Keratinocyte (primary cell): Measurements from ENCODE around the gene TUBB. TPM values are rescaled to one million over a fixed set of nuclear protein-coding genes. Genes with fewer than 3 reads are reported as not detected.
A peak's percentile ranks its signal among the peaks of the same experiment; 100 is the strongest.

Experiments used
- DNase-seq: peaks from one replicate; pipeline ENCODE4 v3.0.0-alpha.2; 2011; ENCODE audit warnings: low read depth, missing footprints, low spot score
- FAIRE-seq: peaks from 2 replicates; lab custom pipeline; 2011; peaks lifted over from hg19 to GRCh38; lab: Jason Lieb, UNC
- H2AFZ ChIP-seq: 2 replicates; pipeline ENCODE4 v1.6.0; 2012; ENCODE audit warnings: low read length, control low read depth, inconsistent platforms; ENCODE audit not compliant: control insufficient read depth
- H3K27ac ChIP-seq: 2 replicates; pipeline ENCODE4 v1.5.1; 2011; ENCODE audit warnings: low read length; ENCODE audit not compliant: control insufficient read depth, insufficient read depth
- H3K27me3 ChIP-seq: 3 replicates; pipeline ENCODE4 v1.6.0; 2011; ENCODE audit warnings: low read length; ENCODE audit not compliant: control insufficient read depth, insufficient read depth; ENCODE audit errors: extremely low read depth
- H3K36me3 ChIP-seq, 2 experiments: 2 replicates in 1 of 2; 3 replicates in 1 of 2; pipeline ENCODE4 v1.5.1; 2011; ENCODE audit warnings: low read length in 2 of 2, mild to moderate bottlenecking in 1 of 2; ENCODE audit not compliant: control insufficient read depth in 2 of 2, insufficient read depth in 2 of 2; ENCODE audit errors: extremely low read depth in 1 of 2
- H3K4me1 ChIP-seq: 3 replicates; pipeline ENCODE4 v1.5.1; 2011; ENCODE audit warnings: low read length; ENCODE audit not compliant: control insufficient read depth, insufficient read depth; ENCODE audit errors: extremely low read depth
- H3K4me2 ChIP-seq: 3 replicates; pipeline ENCODE4 v1.6.0; 2011; ENCODE audit warnings: low read depth, low read length; ENCODE audit not compliant: control insufficient read depth, insufficient read depth; ENCODE audit errors: extremely low read depth
- H3K4me3 ChIP-seq, 3 experiments: fragments of 200-600 bp in 1 of 3; sonication (generic) in 1 of 3; 2 replicates in 2 of 3; 3 replicates in 1 of 3; pipeline ENCODE4 v1.5.1; 2011 to 2016; ENCODE audit warnings: low read length in 3 of 3, mild to moderate bottlenecking in 3 of 3, control low read depth in 2 of 3, inconsistent platforms in 1 of 3, low read depth in 1 of 3, mixed read lengths in 1 of 3, mixed run types in 1 of 3, moderate library complexity in 1 of 3; ENCODE audit not compliant: control insufficient read depth in 2 of 3, insufficient read depth in 2 of 3; ENCODE audit errors: extremely low read depth in 1 of 3
- H3K79me2 ChIP-seq: 2 replicates; pipeline ENCODE4 v1.6.0; 2012; ENCODE audit warnings: low read length; ENCODE audit not compliant: control insufficient read depth, insufficient read depth
- H3K9ac ChIP-seq: 3 replicates; pipeline ENCODE4 v1.6.0; 2011; ENCODE audit warnings: low read length; ENCODE audit not compliant: control insufficient read depth, insufficient read depth; ENCODE audit errors: extremely low read depth
- H3K9me1 ChIP-seq: 3 replicates; pipeline ENCODE4 v1.6.0; 2011; ENCODE audit warnings: low read length; ENCODE audit not compliant: control insufficient read depth, insufficient read depth; ENCODE audit errors: extremely low read depth
- H3K9me3 ChIP-seq: 2 replicates; pipeline ENCODE4 v1.5.1; 2012; ENCODE audit warnings: low read depth, low read length; ENCODE audit not compliant: control insufficient read depth
- H4K20me1 ChIP-seq: 3 replicates; pipeline ENCODE4 v1.6.0; 2011; ENCODE audit warnings: low read length; ENCODE audit not compliant: control insufficient read depth, insufficient read depth; ENCODE audit errors: extremely low read depth
- EZH2 ChIP-seq: IDR thresholded peaks from one replicate; pipeline ENCODE4 v1.6.1; 2012; ENCODE audit warnings: inconsistent platforms, mild to moderate bottlenecking, low read length, moderate library complexity
- dilution Hi-C: fragments of 300-500 bp; cut with MboI; formaldehyde crosslinking; loops from one replicate; pipeline ENCODE4 v1.7.0; 2020; ENCODE audit warnings: low sequenced_read_pairs; ENCODE audit not compliant: extremely low pct_ligation_motif_present
- polyA plus RNA-seq, 5 experiments: library from polyadenylated mRNA; depleted of rRNA in 3 of 5; stranded (reverse) in 3 of 5; stranded (forward) in 1 of 5; unstranded in 1 of 5; fragments of >200 nt; gene quantifications; 1 replicate in 1 of 5; 2 replicates in 3 of 5; 3 replicates in 1 of 5; pipeline versions ENCODE4 v1.2.1 to v1.2.3, GENCODE V29; 2011 to 2012; ENCODE audit warnings: missing spikeins in 2 of 5, low read depth in 1 of 5, low replicate concordance in 1 of 5
- TF ChIP-seq, protein P1 (sequence below), 3 experiments: IDR thresholded peaks in 1 of 3; conservative IDR thresholded peaks in 1 of 3; optimal IDR thresholded peaks in 1 of 3; 2 replicates in 2 of 3; 3 replicates in 1 of 3; pipeline versions ENCODE3 to v1.5.1; 2011; ENCODE audit warnings: low read length in 3 of 3, mild to moderate bottlenecking in 3 of 3, moderate library complexity in 2 of 3, control low read depth in 1 of 3, inconsistent platforms in 1 of 3; ENCODE audit not compliant: insufficient read depth in 2 of 3; ENCODE audit errors: extremely low read depth in 1 of 3

Gene TUBB
- polyA plus RNA-seq, 1 donor (not counting 4 experiments of a cell fraction or from before 2014, with no cell fraction given): 1,159 TPM

DNA sequence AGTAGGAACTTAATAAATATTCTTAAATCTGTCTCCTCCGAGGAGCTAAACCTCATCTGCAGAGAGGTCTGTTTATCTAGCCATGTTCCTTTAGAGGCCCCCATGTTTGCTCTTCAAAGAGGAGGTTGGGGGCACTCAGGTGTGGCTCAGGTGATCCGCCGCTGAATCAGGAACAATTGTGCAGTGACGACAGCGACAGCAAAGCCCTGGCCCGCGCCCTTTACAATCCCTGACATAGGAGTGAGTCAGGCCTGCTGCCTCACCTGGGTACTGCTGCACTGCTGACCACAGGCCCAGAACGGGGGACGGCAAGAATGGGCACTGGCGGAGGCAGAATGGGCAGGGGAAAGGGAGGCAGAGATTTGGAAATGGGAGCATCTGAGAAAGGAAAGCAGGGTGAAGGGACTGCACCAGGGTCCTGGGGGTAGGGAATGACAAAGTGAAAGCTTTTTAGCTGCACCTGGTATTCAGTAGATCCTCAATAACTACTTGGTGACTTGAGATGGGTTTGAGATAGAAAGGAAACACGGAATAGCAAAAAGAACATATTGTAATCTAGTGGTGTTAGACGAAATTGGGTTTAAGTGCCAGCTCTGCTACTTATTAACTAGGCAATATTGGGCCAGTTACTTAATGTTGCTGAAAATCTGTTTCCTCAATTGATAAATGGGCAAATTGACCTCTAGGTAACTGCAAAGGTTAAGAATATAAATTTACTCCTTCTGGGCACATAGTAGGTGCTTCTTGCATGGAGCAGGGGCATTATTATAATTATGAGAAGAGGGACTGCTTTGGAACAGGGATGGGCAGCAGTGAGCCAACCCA lies 29.6 kb downstream of the TUBB start:
- Histone ChIP-seq H3K9ac (peak overlapping the region; percentile 84), H3K27ac (peak overlapping the region; percentile 98), H4K20me1 (no peaks in the 10 kb centered on the region), H3K4me1 (peaks cover 78% of the 10 kb centered on the region), H3K4me2 (peak overlapping the region; percentile 79), H3K9me1 (no peaks in the 10 kb centered on the region), H2AFZ (no peak overlapping the region), H3K36me3 (no peaks in the 10 kb centered on the region), H3K9me3 (no peaks in the 10 kb centered on the region), H3K79me2 (no peaks in the 10 kb centered on the region), H3K27me3 (no peaks in the 10 kb centered on the region), H3K4me3 (peak overlapping the region in 2 of 3 experiments; percentile 11 to 41)
- FAIRE-seq: peak; percentile 49
- TF ChIP-seq, protein P1, sequence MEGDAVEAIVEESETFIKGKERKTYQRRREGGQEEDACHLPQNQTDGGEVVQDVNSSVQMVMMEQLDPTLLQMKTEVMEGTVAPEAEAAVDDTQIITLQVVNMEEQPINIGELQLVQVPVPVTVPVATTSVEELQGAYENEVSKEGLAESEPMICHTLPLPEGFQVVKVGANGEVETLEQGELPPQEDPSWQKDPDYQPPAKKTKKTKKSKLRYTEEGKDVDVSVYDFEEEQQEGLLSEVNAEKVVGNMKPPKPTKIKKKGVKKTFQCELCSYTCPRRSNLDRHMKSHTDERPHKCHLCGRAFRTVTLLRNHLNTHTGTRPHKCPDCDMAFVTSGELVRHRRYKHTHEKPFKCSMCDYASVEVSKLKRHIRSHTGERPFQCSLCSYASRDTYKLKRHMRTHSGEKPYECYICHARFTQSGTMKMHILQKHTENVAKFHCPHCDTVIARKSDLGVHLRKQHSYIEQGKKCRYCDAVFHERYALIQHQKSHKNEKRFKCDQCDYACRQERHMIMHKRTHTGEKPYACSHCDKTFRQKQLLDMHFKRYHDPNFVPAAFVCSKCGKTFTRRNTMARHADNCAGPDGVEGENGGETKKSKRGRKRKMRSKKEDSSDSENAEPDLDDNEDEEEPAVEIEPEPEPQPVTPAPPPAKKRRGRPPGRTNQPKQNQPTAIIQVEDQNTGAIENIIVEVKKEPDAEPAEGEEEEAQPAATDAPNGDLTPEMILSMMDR (optimal IDR thresholded peaks at IDR 0.05 in 1 of 3, IDR thresholded peaks at IDR 0.05 in 1 of 3, conservative IDR thresholded peaks at IDR 0.05 in 1 of 3; ENCODE audit: extremely low read depth in 1 of 3, insufficient read depth in 2 of 3, low read length in 3 of 3): peak in 1 of 3 experiments; percentile 0
- no peak for TF ChIP-seq EZH2
- dilution Hi-C loops: no loop called here
- peak; percentile 86 for DNase-seq

DNA sequence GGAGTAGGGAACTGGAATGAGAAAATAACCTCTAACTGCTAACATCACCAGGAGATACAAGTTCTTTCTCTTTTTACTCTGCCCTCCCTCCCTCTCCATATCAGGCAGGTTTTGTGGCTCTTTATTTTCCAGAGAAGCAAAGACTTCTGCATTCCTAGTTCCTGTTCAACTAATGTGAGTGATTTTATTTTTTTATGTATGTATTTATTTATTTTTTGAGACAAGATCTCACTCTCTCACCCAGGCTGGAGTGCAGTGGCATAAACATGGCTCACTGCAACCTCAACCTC lies 30.2 kb downstream of the TUBB start:
- TF ChIP-seq EZH2: no peak
- TF ChIP-seq, protein P1 (optimal IDR thresholded peaks at IDR 0.05 in 1 of 3, IDR thresholded peaks at IDR 0.05 in 1 of 3, conservative IDR thresholded peaks at IDR 0.05 in 1 of 3; ENCODE audit: extremely low read depth in 1 of 3, insufficient read depth in 2 of 3, low read length in 3 of 3): no peak
- Histone ChIP-seq H3K79me2 (no peaks in the 10 kb centered on the region), H3K9me3 (no peaks in the 10 kb centered on the region), H3K27ac (peak overlapping the region; percentile 98), H3K36me3 (no peaks in the 10 kb centered on the region), H2AFZ (no peak overlapping the region), H3K27me3 (no peaks in the 10 kb centered on the region), H3K9ac (peak overlapping the region; percentile 84), H3K9me1 (no peaks in the 10 kb centered on the region), H3K4me1 (peaks cover 78% of the 10 kb centered on the region), H4K20me1 (no peaks in the 10 kb centered on the region), H3K4me2 (peak overlapping the region; percentile 79), H3K4me3 (no peak overlapping the region)
- FAIRE-seq (no peak), DNase-seq (no peak)
- dilution Hi-C loops: no loop called here
